Neutrophil (primary cell): ENCODE results near the gene FGF1.

ENCODE experiments used
- H3K27ac ChIP-seq: fragments of 200-600 bp; sonication (generic); 2 replicates; pipeline ENCODE4 v1.5.1; 2016; ENCODE audit warnings: mild to moderate bottlenecking, moderate library complexity
- H3K27me3 ChIP-seq: fragments of 200-600 bp; sonication (generic); 2 replicates; pipeline ENCODE4 v1.6.0; 2016; ENCODE audit warnings: mild to moderate bottlenecking
- H3K36me3 ChIP-seq: fragments of 200-600 bp; sonication (generic); 2 replicates; pipeline ENCODE4 v1.5.1; 2017
- H3K4me1 ChIP-seq, 2 experiments: fragments of 200-600 bp in 1 of 2; sonication (generic) in 1 of 2; 1 replicate in 1 of 2; 2 replicates in 1 of 2; pipeline versions ENCODE4 v1.5.1 to v1.6.1; 2013 to 2016; ENCODE audit warnings: low read depth in 1 of 2, low read length in 1 of 2, mild to moderate bottlenecking in 1 of 2, moderate library complexity in 1 of 2; ENCODE audit not compliant: control insufficient read depth in 1 of 2, insufficient read depth in 1 of 2
- H3K4me3 ChIP-seq, 2 experiments: fragments of 200-600 bp in 1 of 2; sonication (generic) in 1 of 2; 1 replicate in 1 of 2; 2 replicates in 1 of 2; pipeline ENCODE4 v1.5.1; 2013 to 2016; ENCODE audit warnings: low read depth in 1 of 2, low read length in 1 of 2, mild to moderate bottlenecking in 1 of 2, moderate library complexity in 1 of 2
- H3K9me3 ChIP-seq: fragments of 200-600 bp; sonication (generic); 2 replicates; pipeline ENCODE4 v1.5.1; 2016
- TF ChIP-seq, protein P1 (sequence below): fragments of 200-600 bp; sonication (generic); IDR thresholded peaks from 2 replicates; pipeline ENCODE4 v1.5.1; 2016; ENCODE audit warnings: antibody characterized with exemption

Gene FGF1

DNA sequence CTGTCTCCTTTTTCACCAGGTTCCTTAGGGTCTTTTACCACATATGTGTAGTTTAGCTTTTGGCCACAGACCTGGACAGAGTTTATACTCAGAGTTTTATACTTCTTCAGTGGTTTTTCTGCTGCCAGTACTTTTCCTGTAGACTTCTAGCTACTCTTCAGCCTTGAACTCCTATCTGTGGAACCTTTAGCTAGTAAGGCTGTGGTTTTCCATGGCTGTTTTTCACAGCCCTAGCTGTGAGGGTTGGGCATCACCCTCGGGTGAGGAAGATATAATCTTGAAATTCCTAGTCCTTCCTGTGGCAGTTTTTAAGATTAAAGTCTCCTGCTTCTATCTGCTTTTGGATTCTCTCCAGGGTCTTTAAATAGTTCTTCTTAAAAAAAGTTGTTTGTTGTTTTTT lies 109.1 kb downstream of the FGF1 start:
- Histone ChIP-seq H3K4me1 (no peaks in the 10 kb centered on the region), H3K36me3 (no peaks in the 10 kb centered on the region), H3K27ac (no peak overlapping the region), H3K27me3 (no peaks in the 10 kb centered on the region), H3K4me3 (no peak overlapping the region), H3K9me3 (no peaks in the 10 kb centered on the region)
- TF ChIP-seq, protein P1, sequence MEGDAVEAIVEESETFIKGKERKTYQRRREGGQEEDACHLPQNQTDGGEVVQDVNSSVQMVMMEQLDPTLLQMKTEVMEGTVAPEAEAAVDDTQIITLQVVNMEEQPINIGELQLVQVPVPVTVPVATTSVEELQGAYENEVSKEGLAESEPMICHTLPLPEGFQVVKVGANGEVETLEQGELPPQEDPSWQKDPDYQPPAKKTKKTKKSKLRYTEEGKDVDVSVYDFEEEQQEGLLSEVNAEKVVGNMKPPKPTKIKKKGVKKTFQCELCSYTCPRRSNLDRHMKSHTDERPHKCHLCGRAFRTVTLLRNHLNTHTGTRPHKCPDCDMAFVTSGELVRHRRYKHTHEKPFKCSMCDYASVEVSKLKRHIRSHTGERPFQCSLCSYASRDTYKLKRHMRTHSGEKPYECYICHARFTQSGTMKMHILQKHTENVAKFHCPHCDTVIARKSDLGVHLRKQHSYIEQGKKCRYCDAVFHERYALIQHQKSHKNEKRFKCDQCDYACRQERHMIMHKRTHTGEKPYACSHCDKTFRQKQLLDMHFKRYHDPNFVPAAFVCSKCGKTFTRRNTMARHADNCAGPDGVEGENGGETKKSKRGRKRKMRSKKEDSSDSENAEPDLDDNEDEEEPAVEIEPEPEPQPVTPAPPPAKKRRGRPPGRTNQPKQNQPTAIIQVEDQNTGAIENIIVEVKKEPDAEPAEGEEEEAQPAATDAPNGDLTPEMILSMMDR, result no peak

DNA sequence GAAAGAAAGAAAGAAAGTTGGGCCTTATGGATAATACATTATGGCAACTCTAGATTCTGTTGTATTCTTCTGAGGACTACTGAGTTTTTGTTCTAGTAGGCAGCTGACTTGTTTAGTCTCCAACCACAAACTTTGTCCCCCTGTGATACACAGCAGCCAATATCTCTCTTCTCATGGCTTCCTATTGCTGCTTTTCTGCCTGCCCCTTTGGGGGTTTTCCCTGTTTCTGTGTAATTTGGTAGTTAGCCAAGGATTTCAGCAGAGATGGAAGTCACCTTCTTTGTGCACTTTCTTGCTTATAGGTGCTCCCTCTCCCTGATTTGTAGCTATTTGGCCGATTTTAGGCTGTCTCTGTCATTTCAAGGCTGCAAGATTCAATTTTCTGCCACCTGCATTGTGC lies 109.6 kb downstream of the FGF1 start:
- Histone ChIP-seq H3K4me3 (no peak overlapping the region), H3K27me3 (no peaks in the 10 kb centered on the region), H3K27ac (no peak overlapping the region), H3K9me3 (no peaks in the 10 kb centered on the region), H3K4me1 (no peaks in the 10 kb centered on the region), H3K36me3 (no peaks in the 10 kb centered on the region)
- TF ChIP-seq, protein P1, result no peak

DNA sequence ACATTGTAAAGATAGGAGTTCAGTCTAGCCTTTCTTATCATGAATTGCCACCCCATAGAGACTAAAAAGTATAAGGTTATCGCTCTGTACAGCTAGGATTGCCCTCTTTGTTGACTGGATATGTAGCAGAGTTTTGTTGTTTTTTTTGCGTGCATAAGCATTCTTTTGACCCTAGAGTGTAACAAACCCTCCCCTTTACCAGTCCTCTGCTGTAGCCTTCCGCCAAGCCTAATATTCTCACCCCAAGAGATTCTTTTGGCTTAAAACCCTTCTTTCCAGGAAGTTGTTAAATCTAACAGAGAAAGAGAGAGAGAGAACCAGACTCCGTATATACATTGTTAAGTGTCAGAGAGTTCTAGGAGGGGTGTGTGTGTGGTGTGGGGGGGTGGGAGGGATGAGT lies 113.9 kb downstream of the FGF1 start:
- no peaks in the 10 kb centered on the region for H3K9me3 ChIP-seq
- no peaks in the 10 kb centered on the region for H3K36me3 ChIP-seq
- TF ChIP-seq, protein P1, result no peak
- no peaks in the 10 kb centered on the region for H3K27me3 ChIP-seq
- H3K4me3 ChIP-seq, result no peak overlapping the region
- H3K27ac ChIP-seq, result no peak overlapping the region
- H3K4me1 ChIP-seq, result no peaks in the 10 kb centered on the region

DNA sequence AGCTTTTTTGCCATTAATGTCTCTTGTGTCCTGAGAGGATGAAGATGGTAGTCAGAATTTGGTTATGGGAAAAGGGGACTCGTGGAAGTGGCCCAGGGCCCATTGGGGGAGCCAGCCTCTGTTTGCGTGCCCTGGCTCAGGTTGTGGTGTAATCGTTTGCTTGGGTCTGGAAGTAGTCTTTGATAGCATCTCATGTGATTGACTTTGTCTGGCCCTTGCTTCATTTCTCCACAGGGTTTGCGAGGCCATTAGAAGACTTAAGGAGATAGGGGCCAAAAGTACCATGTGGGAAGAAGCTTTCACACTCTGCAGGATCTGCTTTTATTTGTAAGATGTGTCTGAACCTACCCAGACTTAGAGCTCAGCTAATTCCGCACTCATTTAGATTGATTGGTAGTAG lies 114.5 kb downstream of the FGF1 start:
- H3K27me3 ChIP-seq, result no peaks in the 10 kb centered on the region
- H3K4me1 ChIP-seq, result no peaks in the 10 kb centered on the region
- H3K4me3 ChIP-seq, result no peak overlapping the region
- H3K27ac ChIP-seq, result no peak overlapping the region
- H3K9me3 ChIP-seq, result no peaks in the 10 kb centered on the region
- TF ChIP-seq, protein P1, result no peak
- no peaks in the 10 kb centered on the region for H3K36me3 ChIP-seq

DNA sequence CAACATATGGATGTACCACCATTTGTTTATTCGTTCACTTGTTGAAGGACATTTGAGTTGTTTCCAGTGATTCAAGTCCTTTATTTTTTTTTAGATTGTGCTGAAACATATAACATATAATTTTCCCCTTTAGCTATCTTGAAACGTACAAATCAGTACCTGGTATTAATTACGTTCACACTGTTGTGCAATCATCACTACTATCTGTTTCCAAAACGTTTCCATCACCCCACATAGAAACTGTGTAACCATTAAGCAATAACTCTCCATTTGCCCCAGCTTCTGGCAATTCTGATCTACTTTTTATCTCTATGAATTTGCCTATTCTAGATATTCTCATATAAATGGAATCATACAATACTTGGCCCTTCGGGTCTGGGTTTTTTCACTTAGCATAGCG lies 116.0 kb downstream of the FGF1 start:
- Histone ChIP-seq H3K36me3 (no peaks in the 10 kb centered on the region), H3K27ac (no peak overlapping the region)
- TF ChIP-seq, protein P1, result no peak

DNA sequence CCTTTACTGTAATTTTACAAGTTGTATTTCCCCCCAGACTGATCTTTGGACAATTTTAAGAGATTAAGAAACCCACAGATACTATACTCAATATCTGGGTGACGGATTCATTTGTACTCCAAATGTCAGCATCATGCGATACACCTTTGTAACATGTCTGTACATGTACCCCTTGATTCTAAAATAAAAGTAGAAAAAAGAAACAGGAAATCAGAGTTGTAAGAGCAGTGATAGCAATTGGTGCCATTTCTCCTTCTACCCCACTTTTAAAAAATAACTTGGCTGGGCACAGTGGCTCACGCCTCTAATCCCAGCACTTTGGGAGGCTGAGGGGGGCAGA lies 116.9 kb downstream of the FGF1 start:
- no peaks in the 10 kb centered on the region for H3K36me3 ChIP-seq
- H3K27ac ChIP-seq, result no peak overlapping the region
- no peaks in the 10 kb centered on the region for H3K9me3 ChIP-seq
- no peak overlapping the region for H3K4me3 ChIP-seq
- no peaks in the 10 kb centered on the region for H3K27me3 ChIP-seq
- no peaks in the 10 kb centered on the region for H3K4me1 ChIP-seq
- TF ChIP-seq, protein P1, result no peak

More for the DNA sequence above, 116.0 kb downstream of the FGF1 start:
- Histone ChIP-seq H3K27me3 (no peaks in the 10 kb centered on the region), H3K4me3 (no peak overlapping the region), H3K4me1 (no peaks in the 10 kb centered on the region), H3K9me3 (no peaks in the 10 kb centered on the region)
